Uterus (tissue), 4 donors: Measurements from ENCODE around the gene DNAJC17. TPM values are rescaled to one million over a fixed set of nuclear protein-coding genes. Genes with fewer than 3 reads are reported as not detected.

ENCODE experiments used
- DNase-seq, 2 donors: peaks; one replicate each; pipeline ENCODE4 v3.0.0-alpha.2; 2019 to 2020
- H3K27ac ChIP-seq, 2 donors: fragments of 200-600 bp; sonication (generic); 1 replicate in 1 of 2; 2 replicates in 1 of 2; pipeline ENCODE4 v1.5.1; 2016 to 2018
- H3K27me3 ChIP-seq, 2 donors: fragments of 200-600 bp; sonication (generic); one replicate each; pipeline ENCODE4 v1.5.1; 2018 to 2019; ENCODE audit warnings: control low read depth in 1 of 2
- H3K36me3 ChIP-seq, 2 donors: fragments of 200-600 bp; sonication (generic); one replicate each; pipeline ENCODE4 v1.5.1; 2019; ENCODE audit warnings: control low read depth in 1 of 2
- H3K4me1 ChIP-seq, 2 donors: fragments of 200-600 bp; sonication (generic); one replicate each; pipeline ENCODE4 v1.5.1; 2018 to 2019; ENCODE audit warnings: control low read depth in 1 of 2
- H3K4me3 ChIP-seq, 2 donors: fragments of 200-600 bp; sonication (generic); 1 replicate in 1 of 2; 2 replicates in 1 of 2; pipeline ENCODE4 v1.5.1; 2018 to 2019; ENCODE audit warnings: mild to moderate bottlenecking in 1 of 2
- H3K9me3 ChIP-seq, 2 donors: fragments of 200-600 bp; sonication (generic); one replicate each; pipeline ENCODE4 v1.5.1; 2019; ENCODE audit warnings: control low read depth in 1 of 2
- POLR2A ChIP-seq, 2 donors: fragments of 450-650 bp; IDR thresholded peaks; one replicate each; pipeline ENCODE4 v1.6.1; 2016; ENCODE audit warnings: antibody characterized with exemption in 2 of 2, mild to moderate bottlenecking in 1 of 2, moderate library complexity in 1 of 2
- intact Hi-C: fragments of 100-400 bp; cut with DNase I; formaldehyde crosslinking; loops from one replicate; pipeline ENCODE4 v1.15.1; 2023; ENCODE audit warnings: low total_unique reads
- total RNA-seq, 4 donors: library from RNA; depleted of rRNA in 3 of 4; stranded (reverse); fragments of >200 nt in 3 of 4; gene quantifications; one replicate each; pipeline versions ENCODE4 v1.1.0 to v1.2.4, GENCODE V29; 2014 to 2023
- TF ChIP-seq, protein P1 (sequence below), 4 experiments: fragments of 200-600 bp in 2 of 4; fragments of 450-650 bp in 2 of 4; sonication (generic) in 2 of 4; IDR thresholded peaks; one replicate each; pipeline ENCODE4 v1.5.1; 2016 to 2019; ENCODE audit warnings: antibody characterized with exemption in 4 of 4, mild to moderate bottlenecking in 2 of 4, moderate library complexity in 1 of 4
- donor health status: DM: yes; HTN: yes; CAD: no.

The DNAJC17 gene
- total RNA-seq, 4 donors from 2014 or later, result 6.1 to 79.4 (median 32.5) TPM

DNA sequence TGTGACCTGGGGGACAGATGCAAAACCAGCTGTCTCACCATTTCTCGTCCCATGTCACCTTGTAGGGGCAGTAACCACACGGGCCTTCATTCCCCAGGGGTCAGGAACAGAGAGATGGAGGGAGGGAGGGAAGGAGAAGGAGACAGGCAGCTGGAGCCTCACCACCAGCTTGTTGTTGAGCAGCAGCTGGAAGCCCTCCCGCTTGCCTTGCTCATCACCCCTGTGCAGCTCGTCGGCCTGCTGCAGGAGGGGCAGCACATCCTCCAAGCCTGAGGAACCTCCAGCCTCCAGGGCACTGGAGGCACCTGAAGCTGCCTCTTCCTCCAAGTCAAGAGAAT is 62.5 kb downstream of the DNAJC17 start:
- DNase-seq, result no peak
- Histone ChIP-seq H3K4me3 (no peak overlapping the region), H3K9me3 (no peaks in the 10 kb centered on the region), H3K36me3 (no peaks in the 10 kb centered on the region), H3K4me1 (no peaks in the 10 kb centered on the region), H3K27ac (no peak overlapping the region), H3K27me3 (no peaks in the 10 kb centered on the region)
- intact Hi-C loops, result no loop called here
- TF ChIP-seq, protein P1, sequence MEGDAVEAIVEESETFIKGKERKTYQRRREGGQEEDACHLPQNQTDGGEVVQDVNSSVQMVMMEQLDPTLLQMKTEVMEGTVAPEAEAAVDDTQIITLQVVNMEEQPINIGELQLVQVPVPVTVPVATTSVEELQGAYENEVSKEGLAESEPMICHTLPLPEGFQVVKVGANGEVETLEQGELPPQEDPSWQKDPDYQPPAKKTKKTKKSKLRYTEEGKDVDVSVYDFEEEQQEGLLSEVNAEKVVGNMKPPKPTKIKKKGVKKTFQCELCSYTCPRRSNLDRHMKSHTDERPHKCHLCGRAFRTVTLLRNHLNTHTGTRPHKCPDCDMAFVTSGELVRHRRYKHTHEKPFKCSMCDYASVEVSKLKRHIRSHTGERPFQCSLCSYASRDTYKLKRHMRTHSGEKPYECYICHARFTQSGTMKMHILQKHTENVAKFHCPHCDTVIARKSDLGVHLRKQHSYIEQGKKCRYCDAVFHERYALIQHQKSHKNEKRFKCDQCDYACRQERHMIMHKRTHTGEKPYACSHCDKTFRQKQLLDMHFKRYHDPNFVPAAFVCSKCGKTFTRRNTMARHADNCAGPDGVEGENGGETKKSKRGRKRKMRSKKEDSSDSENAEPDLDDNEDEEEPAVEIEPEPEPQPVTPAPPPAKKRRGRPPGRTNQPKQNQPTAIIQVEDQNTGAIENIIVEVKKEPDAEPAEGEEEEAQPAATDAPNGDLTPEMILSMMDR (IDR thresholded peaks at IDR 0.05), result no peak
- no peak for TF ChIP-seq POLR2A (IDR thresholded peaks at IDR 0.05)

DNA sequence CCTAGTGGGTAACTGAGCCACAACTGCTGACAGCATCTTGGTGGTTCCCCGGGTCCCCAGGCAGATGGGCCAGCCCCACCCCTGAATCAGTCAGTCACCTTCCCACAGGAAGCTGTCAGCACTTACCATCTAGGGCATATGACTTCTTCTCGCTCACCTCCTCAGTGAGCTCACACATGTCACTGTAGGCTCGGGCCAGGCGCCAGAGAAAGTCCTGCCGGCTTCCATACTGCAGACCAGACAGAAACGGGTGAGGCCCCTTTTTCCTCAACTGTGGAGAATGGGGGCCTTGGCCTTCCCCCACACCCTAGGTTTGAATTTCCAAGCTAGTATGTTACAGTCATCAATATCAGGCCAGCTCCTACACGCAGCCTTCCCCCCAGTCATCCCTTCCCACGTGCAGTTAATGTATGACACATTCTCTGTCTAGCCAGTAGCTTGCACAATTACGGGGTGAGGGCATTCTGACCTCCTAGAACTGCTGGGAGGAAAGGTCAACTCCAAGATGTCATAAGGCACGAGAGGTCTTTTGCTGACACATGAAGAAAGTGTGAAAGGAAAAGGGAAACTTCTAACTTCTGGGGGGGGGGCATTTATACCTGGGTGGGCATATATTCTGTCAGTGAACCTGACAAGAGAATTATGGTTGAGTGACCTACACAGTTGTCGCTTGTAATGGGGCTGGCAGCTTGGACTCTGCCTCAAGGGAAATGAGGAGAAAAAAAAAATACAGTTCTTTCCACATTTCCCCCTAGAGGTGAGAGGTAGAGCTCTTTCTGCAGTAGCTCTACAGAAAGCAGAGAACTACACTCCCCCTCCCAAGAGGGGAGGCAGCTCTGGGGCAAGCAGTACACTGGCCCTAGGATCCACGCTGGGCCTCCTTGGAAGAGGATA is 63.1 kb downstream of the DNAJC17 start:
- Histone ChIP-seq H3K27me3 (no peaks in the 10 kb centered on the region), H3K4me3 (no peak overlapping the region), H3K4me1 (no peaks in the 10 kb centered on the region), H3K9me3 (no peaks in the 10 kb centered on the region), H3K27ac (no peak overlapping the region), H3K36me3 (no peaks in the 10 kb centered on the region)
- DNase-seq, result no peak
- TF ChIP-seq, protein P1 (IDR thresholded peaks at IDR 0.05), result no peak
- TF ChIP-seq POLR2A (IDR thresholded peaks at IDR 0.05), result no peak
- intact Hi-C loops, result no loop called here

DNA sequence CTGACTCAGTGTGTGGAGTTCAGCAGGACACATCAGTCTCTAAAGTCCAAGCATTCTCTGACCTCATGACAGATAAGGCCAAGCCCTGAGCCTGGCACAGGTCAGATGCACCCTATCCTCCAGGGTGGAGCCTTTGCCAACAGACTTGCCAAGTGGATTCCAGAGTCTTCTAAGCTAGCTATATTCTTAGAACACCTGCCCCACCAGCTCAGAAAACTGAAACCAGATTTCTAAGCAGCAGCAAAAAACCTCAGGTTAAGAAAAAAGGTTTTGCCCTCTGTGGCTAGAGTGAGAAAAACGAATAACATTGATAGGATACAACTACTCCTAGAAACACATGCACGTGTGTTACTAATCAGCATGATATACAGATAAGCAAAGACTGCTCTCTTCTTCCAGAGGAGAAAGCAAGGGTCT is 63.8 kb downstream of the DNAJC17 start:
- H3K27ac ChIP-seq, result no peak overlapping the region
- H3K36me3 ChIP-seq, result no peaks in the 10 kb centered on the region
- H3K4me3 ChIP-seq, result no peak overlapping the region
- H3K9me3 ChIP-seq, result no peaks in the 10 kb centered on the region
- TF ChIP-seq, protein P1 (IDR thresholded peaks at IDR 0.05), result no peak
- DNase-seq, result no peak
- intact Hi-C loops, result no loop called here
- no peaks in the 10 kb centered on the region for H3K4me1 ChIP-seq
- H3K27me3 ChIP-seq, result no peaks in the 10 kb centered on the region

DNA sequence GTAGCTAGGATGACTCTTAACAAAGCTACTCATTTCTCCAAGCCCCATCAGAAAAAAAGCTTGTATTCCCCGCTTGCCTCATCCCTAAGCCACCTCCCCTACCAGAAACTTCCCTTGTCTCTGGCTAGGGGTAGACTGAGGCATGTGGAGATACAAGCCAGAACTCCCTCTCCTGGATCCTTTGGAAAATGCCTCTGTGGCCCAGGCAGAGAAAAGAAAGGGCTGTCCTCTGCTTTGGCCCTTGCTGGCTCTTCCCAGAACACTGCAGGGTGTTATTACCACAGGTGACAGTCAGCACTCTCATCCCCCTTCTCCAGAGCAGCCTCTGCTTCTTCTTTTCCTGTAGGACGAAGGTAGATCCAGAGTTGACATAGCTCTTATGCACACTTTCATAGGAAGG is 67.4 kb downstream of the DNAJC17 start:
- intact Hi-C loops, result no loop called here
- H3K4me3 ChIP-seq, result no peak overlapping the region
- no peaks in the 10 kb centered on the region for H3K36me3 ChIP-seq
- TF ChIP-seq POLR2A (IDR thresholded peaks at IDR 0.05), result no peak
- TF ChIP-seq, protein P1 (IDR thresholded peaks at IDR 0.05), result no peak
- no peak for DNase-seq
- no peak overlapping the region for H3K27ac ChIP-seq
- no peaks in the 10 kb centered on the region for H3K27me3 ChIP-seq
- H3K9me3 ChIP-seq, result no peaks in the 10 kb centered on the region
- no peaks in the 10 kb centered on the region for H3K4me1 ChIP-seq

DNA sequence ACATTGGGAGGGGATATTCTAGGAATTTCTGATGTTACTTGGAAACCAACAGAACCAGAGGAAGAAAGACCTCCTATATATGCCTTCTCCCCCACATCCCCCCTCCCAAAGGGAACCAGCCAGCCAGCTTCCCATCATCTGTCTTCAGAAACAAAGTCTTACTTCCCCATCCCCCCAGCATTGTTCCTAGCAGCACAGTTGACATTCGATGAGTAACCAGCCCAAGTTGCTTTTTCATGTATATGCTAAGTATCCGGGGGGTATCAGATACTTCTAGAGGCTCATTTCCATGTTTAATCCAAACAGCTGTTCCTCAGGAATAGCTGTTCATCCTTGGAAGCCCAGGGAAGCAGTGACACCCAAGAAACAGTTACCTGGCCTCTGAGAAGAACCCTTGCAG is 68.2 kb downstream of the DNAJC17 start:
- intact Hi-C loops, result no loop called here
- Histone ChIP-seq H3K27me3 (no peaks in the 10 kb centered on the region), H3K9me3 (no peaks in the 10 kb centered on the region), H3K4me3 (no peak overlapping the region), H3K36me3 (no peaks in the 10 kb centered on the region), H3K27ac (no peak overlapping the region), H3K4me1 (no peaks in the 10 kb centered on the region)
- DNase-seq, result no peak
- TF ChIP-seq, protein P1 (IDR thresholded peaks at IDR 0.05), result no peak
- TF ChIP-seq POLR2A (IDR thresholded peaks at IDR 0.05), result no peak
